Breast epithelium (tissue), 3 donors: Measurements from ENCODE around the gene HTR1E.

Source experiments
- CTCF ChIP-seq, 3 donors: fragments of 450-650 bp; IDR thresholded peaks; one replicate each; pipeline ENCODE4 v1.5.1; 2016 to 2017; ENCODE audit warnings: antibody characterized with exemption in 3 of 3, mild to moderate bottlenecking in 3 of 3, moderate library complexity in 3 of 3
- POLR2A ChIP-seq: fragments of 450-650 bp; IDR thresholded peaks from one replicate; pipeline ENCODE4 v1.6.1; 2016; ENCODE audit warnings: antibody characterized with exemption, mild to moderate bottlenecking, moderate library complexity
- POLR2AphosphoS5 ChIP-seq, 3 donors: sonication (generic); formaldehyde crosslinking; IDR thresholded peaks; one replicate each; pipeline ENCODE4 v1.6.1; 2017; ENCODE audit warnings: antibody characterized with exemption in 3 of 3

GRCh38 chr6:87065117-87065516, 127.8 kb downstream of the HTR1E start:
- TF ChIP-seq POLR2A, result no peak
- TF ChIP-seq CTCF (IDR thresholded peaks at IDR 0.05), result no peak
- no peak for TF ChIP-seq POLR2AphosphoS5 (IDR thresholded peaks at IDR 0.05)
